ENCODE data around the gene ADGRF3. TPM values are rescaled to one million over a fixed set of nuclear protein-coding genes. Genes with fewer than 3 reads are reported as not detected.
"Not testable (repeated sequence)": the region's sequence is repeated elsewhere in the genome, so short reads cannot be mapped to it uniquely, and the experiment has no call there.

The ADGRF3 gene
- total RNA-seq, 2 donors from 2014 or later = 2.1 to 7.4 TPM

- Mint-ChIP-seq H3K27me3 (no peaks in the 10 kb centered on the region), H3K4me1 (ENCODE audit: low read depth in 2 of 2) (peaks cover 19 to 29% of the 10 kb centered on the region in 2 donors), H3K36me3 (peaks cover 9% of the 10 kb centered on the region), H3K9me3 (no peaks in the 10 kb centered on the region), H3K27ac (no peak overlapping the region), H3K4me3 (no peak overlapping the region)
- no peak for DNase-seq (ENCODE audit: low spot score)
- no peak for ATAC-seq
Observed at GRCh38 chr2:26363958-26364357, 17.4 kb upstream of the ADGRF3 start.

- Mint-ChIP-seq H3K4me3 (no peak overlapping the region), H3K36me3 (peaks cover 7% of the 10 kb centered on the region), H3K4me1 (ENCODE audit: low read depth in 2 of 2) (peaks cover 20 to 31% of the 10 kb centered on the region in 2 donors), H3K27me3 (no peaks in the 10 kb centered on the region), H3K27ac (peak overlapping the region in 1 of 2 donors; percentile 4), H3K9me3 (no peaks in the 10 kb centered on the region)
- ATAC-seq (peak in 1 of 2 donors; percentile 70), DNase-seq (ENCODE audit: low spot score) (no peak)
Observed at GRCh38 chr2:26363323-26363722, 16.7 kb upstream of the ADGRF3 start.

GRCh38 chr2:26359886-26360473 is 13.4 kb upstream of the ADGRF3 start:
- H3K4me1 Mint-ChIP-seq (ENCODE audit: low read depth in 2 of 2) = peaks cover 36 to 53% of the 10 kb centered on the region in 2 donors
- H3K27ac Mint-ChIP-seq = no peak overlapping the region
- no peaks in the 10 kb centered on the region for H3K9me3 Mint-ChIP-seq
- DNase-seq (ENCODE audit: low spot score) = no peak
- H3K4me3 Mint-ChIP-seq = no peak overlapping the region
- H3K36me3 Mint-ChIP-seq = no peaks in the 10 kb centered on the region
- ATAC-seq = no peak
- no peaks in the 10 kb centered on the region for H3K27me3 Mint-ChIP-seq

- Mint-ChIP-seq H3K4me1 (ENCODE audit: low read depth in 2 of 2) (peaks cover 34 to 55% of the 10 kb centered on the region in 2 donors), H3K27me3 (no peaks in the 10 kb centered on the region), H3K4me3 (no peak overlapping the region), H3K36me3 (no peaks in the 10 kb centered on the region), H3K27ac (no peak overlapping the region), H3K9me3 (no peaks in the 10 kb centered on the region)
- DNase-seq (ENCODE audit: low spot score) (no peak), ATAC-seq (no peak)
Observed at GRCh38 chr2:26356771-26357170, 10.2 kb upstream of the ADGRF3 start.

GRCh38 chr2:26356111-26356510 is 9.5 kb upstream of the ADGRF3 start:
- Mint-ChIP-seq H3K9me3 (no peaks in the 10 kb centered on the region), H3K4me3 (no peak overlapping the region), H3K27ac (no peak overlapping the region), H3K4me1 (ENCODE audit: low read depth in 2 of 2) (peaks cover 39 to 60% of the 10 kb centered on the region in 2 donors), H3K36me3 (no peaks in the 10 kb centered on the region), H3K27me3 (no peaks in the 10 kb centered on the region)
- DNase-seq (ENCODE audit: low spot score) (no peak), ATAC-seq (no peak)

GRCh38 chr2:26355038-26355995 is 8.7 kb upstream of the ADGRF3 start:
- ATAC-seq (no peak), DNase-seq (ENCODE audit: low spot score) (no peak)
- Mint-ChIP-seq H3K4me3 (no peak overlapping the region), H3K27me3 (no peaks in the 10 kb centered on the region), H3K9me3 (no peaks in the 10 kb centered on the region), H3K27ac (no peak overlapping the region), H3K36me3 (no peaks in the 10 kb centered on the region), H3K4me1 (ENCODE audit: low read depth in 2 of 2) (peaks cover 36 to 52% of the 10 kb centered on the region in 2 donors)

GRCh38 chr2:26354469-26354868 is 7.9 kb upstream of the ADGRF3 start:
- not testable (repeated sequence) for DNase-seq (ENCODE audit: low spot score); H3K27ac Mint-ChIP-seq; H3K4me3 Mint-ChIP-seq; H3K27me3 Mint-ChIP-seq; H3K9me3 Mint-ChIP-seq; ATAC-seq; H3K36me3 Mint-ChIP-seq
- peaks cover 33 to 47% of the 10 kb centered on the region in 2 donors for H3K4me1 Mint-ChIP-seq (ENCODE audit: low read depth in 2 of 2)

GRCh38 chr2:26352892-26353291 is 6.3 kb upstream of the ADGRF3 start:
- Mint-ChIP-seq H3K36me3 (peaks cover 6% of the 10 kb centered on the region), H3K4me1 (ENCODE audit: low read depth in 2 of 2) (peaks cover 35 to 49% of the 10 kb centered on the region in 2 donors), H3K4me3 (no peak overlapping the region), H3K27me3 (no peaks in the 10 kb centered on the region), H3K9me3 (no peaks in the 10 kb centered on the region), H3K27ac (no peak overlapping the region)
- no peak for DNase-seq (ENCODE audit: low spot score)
- ATAC-seq = peak in 1 of 2 donors; percentile 58

- H3K4me3 Mint-ChIP-seq = no peak overlapping the region
- no peak for ATAC-seq
- no peaks in the 10 kb centered on the region for H3K9me3 Mint-ChIP-seq
- H3K4me1 Mint-ChIP-seq (ENCODE audit: low read depth in 2 of 2) = peaks cover 32 to 47% of the 10 kb centered on the region in 2 donors
- no peak overlapping the region for H3K27ac Mint-ChIP-seq
- H3K27me3 Mint-ChIP-seq = no peaks in the 10 kb centered on the region
- DNase-seq (ENCODE audit: low spot score) = no peak
- H3K36me3 Mint-ChIP-seq = peaks cover 6% of the 10 kb centered on the region
Observed at GRCh38 chr2:26351375-26352090, 4.9 kb upstream of the ADGRF3 start.

- H3K9me3 Mint-ChIP-seq = no peaks in the 10 kb centered on the region
- no peaks in the 10 kb centered on the region for H3K27me3 Mint-ChIP-seq
- H3K27ac Mint-ChIP-seq = peak overlapping the region in 1 of 2 donors; percentile 23
- DNase-seq (ENCODE audit: low spot score) (no peak), ATAC-seq (no peak)
- H3K36me3 Mint-ChIP-seq = peaks cover 6% of the 10 kb centered on the region
- no peak overlapping the region for H3K4me3 Mint-ChIP-seq
- H3K4me1 Mint-ChIP-seq (ENCODE audit: low read depth in 2 of 2) = peaks cover 31 to 38% of the 10 kb centered on the region in 2 donors
Observed at GRCh38 chr2:26349690-26350089, 3.1 kb upstream of the ADGRF3 start.

GRCh38 chr2:26347286-26347865 is 787 bp upstream of the ADGRF3 start:
- peak overlapping the region; percentile 98 for H3K4me3 Mint-ChIP-seq
- H3K27ac Mint-ChIP-seq = peak overlapping the region; percentile 90 to 97
- H3K27me3 Mint-ChIP-seq = no peaks in the 10 kb centered on the region
- no peak for DNase-seq (ENCODE audit: low spot score)
- no peaks in the 10 kb centered on the region for H3K9me3 Mint-ChIP-seq
- peaks cover 6% of the 10 kb centered on the region for H3K36me3 Mint-ChIP-seq
- peaks cover 32 to 37% of the 10 kb centered on the region in 2 donors for H3K4me1 Mint-ChIP-seq (ENCODE audit: low read depth in 2 of 2)
- ATAC-seq = no peak

- H3K27me3 Mint-ChIP-seq = no peaks in the 10 kb centered on the region
- peaks cover 24 to 27% of the 10 kb centered on the region in 2 donors for H3K4me1 Mint-ChIP-seq (ENCODE audit: low read depth in 2 of 2)
- ATAC-seq (peak; percentile 97 to 99), DNase-seq (ENCODE audit: low spot score) (peak; percentile 99)
- H3K9me3 Mint-ChIP-seq = no peaks in the 10 kb centered on the region
- peak within 1 kb of the TSS; percentile 90 to 97 for H3K27ac Mint-ChIP-seq
- peak within 1 kb of the TSS; percentile 98 for H3K4me3 Mint-ChIP-seq
- H3K36me3 Mint-ChIP-seq = peaks cover 6% of the 10 kb centered on the region
Observed at GRCh38 chr2:26345545-26346453, 790 bp downstream of the ADGRF3 start, which contains the start of gene SELENOI. SELENOI (plus strand) TSS chr2:26346143; CDS start chr2:26346233, 90 bp downstream.

- Mint-ChIP-seq H3K36me3 (peaks cover 6% of the 10 kb centered on the region), H3K27me3 (no peaks in the 10 kb centered on the region), H3K27ac (peak overlapping the region; percentile 90 to 97), H3K4me3 (peak overlapping the region; percentile 98), H3K4me1 (ENCODE audit: low read depth in 2 of 2) (peaks cover 24 to 27% of the 10 kb centered on the region in 2 donors), H3K9me3 (no peaks in the 10 kb centered on the region)
- no peak for DNase-seq (ENCODE audit: low spot score)
- no peak for ATAC-seq
Observed at GRCh38 chr2:26345283-26345544, 1.4 kb downstream of the ADGRF3 start.

Data from natural killer cell treated with Interleukin-12 subunit alpha and Interleukin-12 subunit beta and Interleukin-15 and Interleukin-18, amount 100 ng/mL, for 72 hours (primary cell).